Kidney (tissue), 14 donors: Measurements from ENCODE around the gene CYSTM1. TPM values are rescaled to one million over a fixed set of nuclear protein-coding genes. Genes with fewer than 3 reads are reported as not detected.

ENCODE experiments used
- DNase-seq, 5 donors: peaks; one replicate each; pipeline ENCODE4 v3.0.0-alpha.2; 2013 to 2020
- FAIRE-seq: peaks from 2 replicates; lab custom pipeline; 2012; peaks lifted over from hg19 to GRCh38; lab: Jason Lieb, UNC
- H3K27ac ChIP-seq, 2 donors: one replicate each; pipeline ENCODE4 v1.7.0; 2013; ENCODE audit warnings: low read depth in 2 of 2, low read length in 2 of 2, inconsistent platforms in 1 of 2
- H3K27me3 ChIP-seq: one replicate; pipeline ENCODE4 v1.7.1; 2013; ENCODE audit warnings: low read length, inconsistent platforms; ENCODE audit not compliant: control insufficient read depth, insufficient read depth
- H3K36me3 ChIP-seq, 3 donors: one replicate each; pipeline versions ENCODE4 v1.7.0 to v1.7.1; 2013; ENCODE audit warnings: low read length in 3 of 3, control low read depth in 1 of 3, inconsistent platforms in 1 of 3; ENCODE audit not compliant: insufficient read depth in 3 of 3, control insufficient read depth in 2 of 3
- H3K4me1 ChIP-seq, 3 donors: one replicate each; pipeline versions ENCODE4 v1.7.0 to v1.7.1; 2013; ENCODE audit warnings: low read length in 3 of 3, inconsistent platforms in 1 of 3, low read depth in 1 of 3; ENCODE audit not compliant: control insufficient read depth in 2 of 3, insufficient read depth in 2 of 3
- H3K4me3 ChIP-seq, 3 donors: one replicate each; pipeline versions ENCODE4 v1.7.0 to v1.8.1; 2013; ENCODE audit warnings: low read length in 3 of 3, control low read depth in 1 of 3, inconsistent platforms in 1 of 3
- H3K9ac ChIP-seq, 3 donors: one replicate each; pipeline versions ENCODE4 v1.7.0 to v1.7.1; 2013; ENCODE audit warnings: low read length in 3 of 3, control low read depth in 1 of 3, inconsistent platforms in 1 of 3
- H3K9me3 ChIP-seq, 3 donors: one replicate each; pipeline versions ENCODE4 v1.7.0 to v1.7.1; 2013; ENCODE audit warnings: low read length in 3 of 3, control low read depth in 1 of 3, inconsistent platforms in 1 of 3; ENCODE audit not compliant: control insufficient read depth in 2 of 3, insufficient read depth in 1 of 3
- intact Hi-C: fragments of 100-400 bp; cut with DNase I; formaldehyde crosslinking; loops from one replicate; pipeline ENCODE4 v1.11.1; 2022
- polyA plus RNA-seq: library from polyadenylated mRNA; stranded (reverse); fragments of 350-450 nt; fragmentation: Illumina TruSeq; extraction: RNeasy Lipid Tissue Mini Kit (QIAGEN cat#74804); gene quantifications from one replicate; pipeline ENCODE4 v1.2.3, GENCODE V29; 2014; ENCODE audit warnings: low read depth, low replicate concordance; ENCODE audit not compliant: insufficient read depth
- total RNA-seq: library from RNA; stranded (reverse); fragmentation: NEBNext Ultra II Directional; extraction: Animal tissue kit (Norgen Biotek cat#: 25700); gene quantifications from one replicate; pipeline ENCODE4 v1.2.1, GENCODE V29; 2021
- TF ChIP-seq, protein P1 (sequence below): IDR thresholded peaks from 3 replicates; pipeline ENCODE4 v1.5.1; 2012; ENCODE audit warnings: mild to moderate bottlenecking, moderate library complexity, borderline replicate concordance; ENCODE audit not compliant: insufficient read depth; ENCODE audit errors: extremely low read depth
- donor health status: control.
- donor health status: control.
- donor health status: control.
- donor health status: control.
- donor health status: control.
- donor health status: DM: yes; HTN: yes; CAD: no.
- donor health status: Normal renal cell carcinoma (clear cell type).

Gene CYSTM1
- total and polyA plus RNA-seq, 2 donors from 2014 or later: 157 to 485 TPM

DNA sequence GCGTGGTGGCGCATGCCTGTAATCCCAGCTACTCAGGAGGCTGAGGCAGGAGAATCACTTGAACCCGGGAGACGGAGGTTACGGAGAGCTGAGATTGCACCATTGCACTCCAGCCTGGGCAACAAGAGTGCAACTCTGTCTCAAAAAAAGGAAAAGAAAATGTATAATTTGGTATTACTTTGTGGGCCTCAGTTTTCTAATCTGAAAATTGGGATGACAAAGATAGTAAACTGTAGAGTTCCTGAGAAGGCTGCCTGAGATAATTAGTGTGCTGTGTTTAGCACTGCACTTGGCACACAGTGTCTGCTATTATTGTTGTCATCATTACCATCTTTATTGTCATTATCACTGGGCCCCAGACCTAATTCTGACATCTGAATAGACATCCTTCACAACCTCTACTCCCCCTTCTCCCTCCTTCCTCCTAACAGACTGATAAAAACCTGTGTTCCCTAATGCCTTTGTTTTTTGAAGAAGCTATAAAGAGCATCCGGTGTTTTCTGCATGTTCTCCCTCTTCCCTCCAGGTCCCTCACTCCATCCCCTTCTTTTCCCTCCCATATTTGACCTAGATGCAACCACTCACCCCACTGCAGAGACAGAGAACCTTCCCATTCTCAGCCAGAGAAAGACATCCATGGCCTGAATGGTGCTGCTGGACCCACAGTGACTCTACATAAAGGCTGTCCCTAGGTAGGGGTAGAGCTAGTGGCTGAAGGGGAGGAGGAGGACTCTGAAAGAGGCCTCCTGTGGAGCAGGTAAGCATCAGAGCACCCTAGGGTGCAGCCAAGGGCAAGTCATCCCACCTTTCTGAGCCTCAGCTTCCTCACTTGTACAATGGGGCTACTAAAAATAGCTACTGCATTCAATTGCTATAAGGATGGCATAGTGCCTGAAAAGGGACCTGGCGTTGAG, 15.7 kb upstream of the CYSTM1 start:
- FAIRE-seq (no peak), DNase-seq (no peak)
- Histone ChIP-seq H3K27me3 (no peaks in the 10 kb centered on the region), H3K9ac (no peak overlapping the region), H3K27ac (no peak overlapping the region), H3K4me3 (no peak overlapping the region), H3K36me3 (no peaks in the 10 kb centered on the region), H3K9me3 (no peaks in the 10 kb centered on the region), H3K4me1 (peaks cover 0 to 2% (median 0%) of the 10 kb centered on the region in 3 donors)
- intact Hi-C loops: loop anchor here (5.0 kb wide), 1 partner anchor 87 kb away; no protein-coding TSS in a partner anchor
- TF ChIP-seq, protein P1, sequence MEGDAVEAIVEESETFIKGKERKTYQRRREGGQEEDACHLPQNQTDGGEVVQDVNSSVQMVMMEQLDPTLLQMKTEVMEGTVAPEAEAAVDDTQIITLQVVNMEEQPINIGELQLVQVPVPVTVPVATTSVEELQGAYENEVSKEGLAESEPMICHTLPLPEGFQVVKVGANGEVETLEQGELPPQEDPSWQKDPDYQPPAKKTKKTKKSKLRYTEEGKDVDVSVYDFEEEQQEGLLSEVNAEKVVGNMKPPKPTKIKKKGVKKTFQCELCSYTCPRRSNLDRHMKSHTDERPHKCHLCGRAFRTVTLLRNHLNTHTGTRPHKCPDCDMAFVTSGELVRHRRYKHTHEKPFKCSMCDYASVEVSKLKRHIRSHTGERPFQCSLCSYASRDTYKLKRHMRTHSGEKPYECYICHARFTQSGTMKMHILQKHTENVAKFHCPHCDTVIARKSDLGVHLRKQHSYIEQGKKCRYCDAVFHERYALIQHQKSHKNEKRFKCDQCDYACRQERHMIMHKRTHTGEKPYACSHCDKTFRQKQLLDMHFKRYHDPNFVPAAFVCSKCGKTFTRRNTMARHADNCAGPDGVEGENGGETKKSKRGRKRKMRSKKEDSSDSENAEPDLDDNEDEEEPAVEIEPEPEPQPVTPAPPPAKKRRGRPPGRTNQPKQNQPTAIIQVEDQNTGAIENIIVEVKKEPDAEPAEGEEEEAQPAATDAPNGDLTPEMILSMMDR: no peak

DNA sequence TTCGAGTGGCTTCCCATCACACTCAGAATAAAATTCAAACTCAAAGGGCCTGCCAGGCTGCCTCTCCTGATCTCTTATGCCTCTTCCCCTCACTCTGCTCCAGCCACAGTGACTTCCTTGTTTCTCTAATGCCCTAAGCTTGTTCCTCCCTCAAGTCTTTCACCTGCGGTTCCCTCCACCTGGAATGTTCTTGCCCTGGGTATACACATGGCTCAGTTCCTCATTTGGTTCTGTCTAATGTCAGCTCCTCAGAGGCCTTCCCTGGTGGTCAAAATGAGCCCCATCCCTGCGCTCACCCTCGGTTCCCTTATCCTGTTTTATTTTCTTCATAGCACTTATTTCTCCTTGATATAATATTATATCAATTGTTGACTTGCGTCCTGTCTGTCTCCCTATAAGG, 12.7 kb upstream of the CYSTM1 start:
- no peak for FAIRE-seq
- intact Hi-C loops: no loop called here
- H3K27ac ChIP-seq: no peak overlapping the region
- no peaks in the 10 kb centered on the region for H3K27me3 ChIP-seq
- TF ChIP-seq, protein P1: no peak
- H3K4me1 ChIP-seq: peaks cover 0 to 8% (median 0%) of the 10 kb centered on the region in 3 donors
- H3K9ac ChIP-seq: no peak overlapping the region
- H3K36me3 ChIP-seq: no peaks in the 10 kb centered on the region
- no peaks in the 10 kb centered on the region for H3K9me3 ChIP-seq
- H3K4me3 ChIP-seq: no peak overlapping the region
- DNase-seq: no peak

DNA sequence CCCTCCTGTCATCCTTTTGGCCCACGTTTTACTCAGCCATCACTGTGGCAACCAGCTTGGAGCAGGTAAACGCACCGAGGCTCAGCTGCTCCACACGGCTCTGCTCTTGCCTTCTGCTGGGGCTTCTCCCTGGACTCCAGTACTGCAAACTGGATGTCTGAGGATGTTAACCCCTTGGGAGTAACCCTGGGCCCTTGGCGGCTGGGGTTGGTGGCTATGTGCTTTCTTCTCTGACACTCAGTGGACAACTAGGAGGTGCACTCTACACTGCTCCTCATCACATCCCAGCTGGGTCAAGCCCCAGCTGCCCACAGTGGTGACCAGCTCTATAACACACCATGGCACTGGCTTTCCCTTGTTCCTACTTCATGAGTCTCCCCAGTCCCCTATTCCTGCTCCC, 12.2 kb upstream of the CYSTM1 start:
- intact Hi-C loops: no loop called here
- H3K27ac ChIP-seq: no peak overlapping the region
- no peak overlapping the region for H3K4me3 ChIP-seq
- FAIRE-seq (no peak), DNase-seq (no peak)
- H3K9ac ChIP-seq: no peak overlapping the region
- H3K4me1 ChIP-seq: peaks cover 0 to 8% (median 0%) of the 10 kb centered on the region in 3 donors
- H3K9me3 ChIP-seq: no peaks in the 10 kb centered on the region
- no peaks in the 10 kb centered on the region for H3K27me3 ChIP-seq
- no peaks in the 10 kb centered on the region for H3K36me3 ChIP-seq
- TF ChIP-seq, protein P1: no peak
